NCI-H2081 treated with DMSO at 0.1 percent for 48 hours (cell line): ENCODE data around the gene STAB1.

Experiments used
- DNase-seq: peaks from one replicate; lab custom pipeline; 2025; lab: John Stamatoyannopoulos, UW

The STAB1 gene

GRCh38 chr3:52458031-52458760 lies 36.9 kb upstream of the STAB1 start:
- no peak for DNase-seq

- DNase-seq, result no peak
Measured at GRCh38 chr3:52458770-52459545, 36.2 kb upstream of the STAB1 start.

DNA sequence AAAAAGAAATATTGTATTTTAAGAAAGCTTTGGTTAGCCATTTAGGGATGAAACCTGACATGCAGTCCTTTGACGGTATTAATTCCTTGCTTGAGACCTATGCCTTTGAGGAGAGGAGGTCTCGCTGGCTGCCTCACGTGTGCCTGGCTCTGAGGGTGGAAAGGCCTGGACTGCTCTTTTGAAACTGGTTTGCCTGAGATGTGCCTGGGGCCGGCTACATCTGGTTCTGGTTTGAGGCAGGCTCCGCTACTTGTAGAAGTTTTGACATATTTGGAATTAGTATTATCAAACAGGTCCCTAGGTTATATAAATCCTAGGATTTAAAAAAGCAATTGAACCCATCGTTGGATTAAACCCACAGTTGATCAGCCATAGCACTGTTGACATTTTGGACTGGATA lies 33.3 kb upstream of the STAB1 start:
- DNase-seq, result no peak

- DNase-seq, result no peak
Measured at GRCh38 chr3:52463416-52463815, 31.7 kb upstream of the STAB1 start.

- DNase-seq, result no peak
Measured at GRCh38 chr3:52468336-52468735, 26.8 kb upstream of the STAB1 start.

DNA sequence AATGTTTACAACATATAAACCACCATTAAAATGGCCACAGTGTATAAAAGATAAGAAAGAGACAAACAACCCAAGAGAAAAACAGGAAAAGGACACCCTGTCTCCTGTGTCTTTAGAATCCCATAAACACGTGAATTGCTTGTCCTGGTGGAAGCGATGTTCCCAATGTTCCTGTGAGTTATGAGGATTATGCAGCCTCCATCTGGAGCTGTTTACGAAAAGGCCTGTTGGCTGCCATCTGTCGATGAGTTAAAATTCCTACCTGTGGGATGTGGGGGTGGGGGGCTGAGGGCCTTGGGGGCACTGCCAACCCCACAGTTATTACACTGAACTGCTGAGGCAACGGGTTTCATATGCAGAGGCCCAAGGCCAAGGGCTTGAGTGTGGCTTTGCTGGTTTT lies 26.1 kb upstream of the STAB1 start:
- no peak for DNase-seq

GRCh38 chr3:52470920-52471319 lies 24.2 kb upstream of the STAB1 start:
- no peak for DNase-seq

- DNase-seq, result no peak
Measured at GRCh38 chr3:52471371-52472238, 23.5 kb upstream of the STAB1 start.

DNA sequence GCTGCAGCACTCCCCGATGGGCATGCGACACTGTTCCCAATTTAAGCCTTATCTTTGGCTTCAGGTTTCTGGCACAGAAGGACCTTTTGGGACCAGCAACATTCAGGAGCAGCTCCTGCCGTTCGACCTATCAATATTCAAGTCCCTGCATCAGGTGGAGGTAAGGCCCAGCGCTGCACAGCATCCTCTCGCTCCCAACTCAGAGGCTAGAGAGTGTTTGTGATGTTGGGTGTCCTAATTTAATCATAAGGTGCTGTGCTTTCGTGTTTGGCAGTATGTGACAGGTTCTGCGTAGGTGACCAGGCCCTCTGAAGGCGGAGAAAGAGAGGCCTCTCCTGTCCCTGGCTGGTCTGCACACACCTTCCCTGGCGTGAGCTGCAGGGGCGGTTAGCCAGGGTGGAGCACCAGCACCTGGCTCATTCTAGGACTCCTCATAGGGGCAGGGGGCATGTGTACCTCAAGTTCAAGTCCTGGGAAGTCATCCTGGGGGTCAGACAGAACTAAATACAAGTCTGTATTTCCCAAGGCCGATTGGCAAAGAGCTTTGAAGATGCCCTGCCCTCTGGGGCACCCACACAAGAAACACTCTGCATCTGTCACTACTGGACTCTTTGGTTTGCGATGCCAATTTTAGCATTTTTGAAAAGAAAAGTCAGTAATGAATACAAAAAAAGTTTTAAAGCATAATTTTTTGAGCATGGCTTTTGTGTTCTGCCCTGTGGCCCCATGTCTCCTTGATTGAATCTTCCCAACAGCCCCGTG lies 22.7 kb upstream of the STAB1 start:
- DNase-seq, result no peak

- DNase-seq, result no peak
Measured at GRCh38 chr3:52473026-52473425, 22.1 kb upstream of the STAB1 start.

DNA sequence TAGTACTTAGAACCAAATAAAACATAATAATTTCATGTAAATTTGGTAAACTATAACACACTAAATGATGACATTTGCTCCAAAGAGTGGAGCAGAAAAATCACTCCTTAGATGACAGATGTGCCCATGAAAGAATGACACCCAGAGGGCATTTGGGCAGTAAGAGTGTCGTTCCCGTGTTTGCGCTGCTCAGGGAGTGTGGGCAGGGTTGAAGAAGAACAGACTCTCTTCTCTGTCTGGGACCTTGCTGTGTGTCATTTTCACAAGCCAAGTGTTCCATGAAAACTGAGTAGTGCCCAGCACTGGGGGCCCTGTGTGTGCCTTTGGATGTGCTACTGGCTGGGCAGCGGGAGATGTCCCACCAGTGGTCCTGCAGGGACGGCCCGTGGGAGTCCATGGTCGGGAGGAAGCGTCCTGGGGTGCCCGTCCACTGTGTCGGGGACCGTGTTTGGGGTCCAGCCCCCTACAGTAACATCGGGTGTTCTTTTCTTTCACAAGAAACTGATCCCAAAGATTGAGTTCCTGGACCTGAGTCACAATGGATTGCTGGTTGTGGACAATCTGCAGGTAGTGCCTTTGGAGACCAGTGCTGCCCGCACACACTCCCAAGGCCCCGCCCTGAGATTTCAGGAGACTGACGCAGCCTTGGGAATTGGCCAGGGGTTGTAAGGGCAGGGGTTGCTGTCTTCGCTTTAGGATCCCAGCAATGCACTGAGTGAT lies 17.9 kb upstream of the STAB1 start:
- DNase-seq, result no peak

GRCh38 chr3:52477796-52478095 lies 17.4 kb upstream of the STAB1 start:
- DNase-seq, result no peak

DNA sequence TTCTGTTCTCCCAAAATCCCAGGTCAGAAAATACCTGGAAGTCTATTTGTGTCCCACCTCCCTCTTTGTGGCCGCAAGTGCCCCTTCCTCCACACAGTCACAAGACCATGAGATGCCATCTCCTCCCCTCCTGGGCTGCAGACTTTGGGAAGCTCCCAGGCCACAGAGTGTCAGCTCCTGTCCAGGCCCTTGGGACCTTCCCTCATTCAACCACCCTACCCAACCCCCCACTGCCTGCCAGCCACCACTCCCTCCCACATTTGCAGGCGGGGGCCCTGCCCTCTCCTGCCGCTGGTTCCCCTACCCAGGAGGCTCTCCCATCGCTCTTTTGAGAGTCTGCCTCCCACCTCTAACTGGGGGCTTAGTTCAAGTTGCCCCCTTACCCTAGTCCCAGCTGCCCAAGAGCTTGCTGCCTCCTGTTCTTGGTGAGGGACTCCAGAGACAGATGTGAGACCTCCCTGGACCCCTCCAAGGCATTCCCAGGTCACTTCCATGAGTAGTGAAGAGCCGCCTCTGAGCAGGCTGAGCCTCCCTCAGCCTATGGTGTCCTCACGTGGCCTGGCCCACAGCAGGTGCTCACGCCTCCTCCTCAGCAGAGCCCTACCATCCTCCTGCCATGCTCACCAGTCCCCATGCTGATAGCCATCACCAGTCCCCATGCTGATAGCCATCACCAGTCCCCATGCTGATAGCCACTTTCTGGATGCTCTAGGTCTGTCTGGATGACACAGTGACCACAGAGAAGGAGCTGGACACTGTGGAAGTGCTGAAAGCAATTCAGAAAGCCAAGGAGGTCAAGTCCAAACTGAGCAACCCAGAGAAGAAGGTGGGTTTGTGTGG lies 15.9 kb upstream of the STAB1 start:
- DNase-seq, result no peak

DNA sequence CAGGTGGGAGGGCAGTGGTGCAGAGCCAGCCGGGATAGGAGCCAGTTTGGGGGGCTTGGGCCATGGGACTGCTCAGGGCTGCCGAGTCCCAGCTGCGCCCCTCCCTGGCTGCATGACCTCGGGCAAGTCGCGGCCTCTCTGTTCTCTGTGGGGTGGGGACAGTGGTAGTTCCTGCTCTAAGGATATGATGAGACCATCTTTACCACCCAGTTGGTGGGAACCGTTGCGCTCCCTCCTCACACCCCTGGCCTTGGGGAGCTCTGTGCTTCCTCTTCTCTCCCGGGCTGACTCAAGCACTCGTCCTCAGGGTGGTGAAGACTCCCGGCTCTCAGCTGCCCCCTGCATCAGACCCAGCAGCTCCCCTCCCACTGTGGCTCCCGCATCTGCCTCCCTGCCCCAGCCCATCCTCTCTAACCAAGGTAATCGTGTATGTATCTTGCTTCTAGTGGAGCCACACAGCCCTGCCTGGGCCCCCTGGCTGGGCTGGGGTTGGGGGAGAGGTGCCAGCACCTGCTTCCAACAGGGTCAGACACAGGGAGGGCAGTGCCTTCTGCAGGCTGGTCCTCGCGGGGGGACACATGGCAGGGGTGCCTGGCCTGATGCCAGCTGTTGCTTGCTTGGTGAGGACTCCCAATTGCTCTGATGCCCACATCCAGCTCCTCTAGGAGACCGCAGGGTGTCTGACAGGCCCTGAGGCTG lies 15.1 kb upstream of the STAB1 start:
- DNase-seq, result no peak

- no peak for DNase-seq
Measured at GRCh38 chr3:52480768-52481715, 14.1 kb upstream of the STAB1 start.

GRCh38 chr3:52481819-52482521 lies 13.2 kb upstream of the STAB1 start:
- DNase-seq, result no peak

DNA sequence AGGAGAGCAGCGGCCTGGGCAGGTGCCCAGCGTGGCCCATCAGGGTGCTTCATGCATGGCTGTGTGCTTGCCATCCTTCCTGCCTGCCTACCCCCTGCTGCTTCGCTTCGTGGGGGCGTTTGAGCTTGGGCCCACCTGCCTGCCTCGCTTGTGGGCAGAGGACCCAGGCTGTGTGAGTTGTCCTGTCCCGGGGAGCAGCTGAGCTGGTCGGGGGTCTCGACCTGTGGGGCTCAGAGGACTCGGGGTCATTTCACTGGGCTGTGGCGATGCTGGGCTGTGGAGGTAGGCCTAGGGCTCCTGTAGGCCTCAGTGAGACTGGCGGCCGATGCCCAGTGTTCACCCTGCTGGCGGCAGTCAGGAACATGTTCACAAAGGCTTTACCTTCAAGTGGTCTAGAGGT lies 12.1 kb upstream of the STAB1 start:
- no peak for DNase-seq
